ENCODE measurements around the gene LIMK1.
"Not testable (repeated sequence)": the region's sequence is repeated elsewhere in the genome, so short reads cannot be mapped to it uniquely, and the experiment has no call there.

LIMK1 gene

GRCh38 chr7:74042746-74043522 is 40.7 kb upstream of the LIMK1 start:
- H2AFZ ChIP-seq (ENCODE audit: low read length): no peak overlapping the region
- TF ChIP-seq EZH2 (optimal IDR thresholded peaks at IDR 0.05; ENCODE audit: low read depth, low read length) (no peak), CTCF (IDR thresholded peaks at IDR 0.05; ENCODE audit: low read length) (no peak), EZH2phosphoT487 (IDR thresholded peaks at IDR 0.05; ENCODE audit: low read length) (no peak)

GRCh38 chr7:74043523-74043951 is 40.1 kb upstream of the LIMK1 start:
- Histone ChIP-seq H3K4me1 (ENCODE audit: low read length) (no peaks in the 10 kb centered on the region), H3K9me3 (replicated peaks; ENCODE audit: insufficient read depth, low read length) (no peaks in the 10 kb centered on the region), H3F3A (ENCODE audit: insufficient read depth, low read length) (no peaks in the 10 kb centered on the region), H3K4me2 (ENCODE audit: low read depth, low read length) (no peak overlapping the region), H3K79me2 (ENCODE audit: low read length) (no peaks in the 10 kb centered on the region), H3K27me3 (replicated peaks; ENCODE audit: insufficient read depth, low read length) (peaks cover 58% of the 10 kb centered on the region), H3K9ac (ENCODE audit: low read length) (no peak overlapping the region), H3K9me2 (replicated peaks; ENCODE audit: insufficient read depth, low read length) (no peaks in the 10 kb centered on the region), H3K4me3 (ENCODE audit: low read length) (no peak overlapping the region), H3K36me3 (replicated peaks; ENCODE audit: insufficient read depth, low read length) (no peaks in the 10 kb centered on the region), H3K27ac (ENCODE audit: low read length) (no peak overlapping the region), H2AFZ (ENCODE audit: low read length) (no peak overlapping the region), H4K20me1 (ENCODE audit: insufficient read depth, low read length) (no peaks in the 10 kb centered on the region)
- TF ChIP-seq CTCF (IDR thresholded peaks at IDR 0.05; ENCODE audit: low read length): no peak
- TF ChIP-seq EZH2phosphoT487 (IDR thresholded peaks at IDR 0.05; ENCODE audit: low read length): no peak
- no peak for TF ChIP-seq EZH2 (optimal IDR thresholded peaks at IDR 0.05; ENCODE audit: low read depth, low read length)
- no peak for DNase-seq

More at GRCh38 chr7:74042746-74043522, 40.7 kb upstream of the LIMK1 start:
- no peaks in the 10 kb centered on the region for H4K20me1 ChIP-seq (ENCODE audit: insufficient read depth, low read length)
- H3F3A ChIP-seq (ENCODE audit: insufficient read depth, low read length): no peaks in the 10 kb centered on the region
- no peak overlapping the region for H3K9ac ChIP-seq (ENCODE audit: low read length)
- H3K27me3 ChIP-seq (replicated peaks; ENCODE audit: insufficient read depth, low read length): peaks cover 58% of the 10 kb centered on the region
- no peaks in the 10 kb centered on the region for H3K4me1 ChIP-seq (ENCODE audit: low read length)
- H3K9me2 ChIP-seq (replicated peaks; ENCODE audit: insufficient read depth, low read length): no peaks in the 10 kb centered on the region
- DNase-seq: no peak
- no peak overlapping the region for H3K4me2 ChIP-seq (ENCODE audit: low read depth, low read length)
- H3K79me2 ChIP-seq (ENCODE audit: low read length): no peaks in the 10 kb centered on the region
- no peaks in the 10 kb centered on the region for H3K9me3 ChIP-seq (replicated peaks; ENCODE audit: insufficient read depth, low read length)
- H3K4me3 ChIP-seq (ENCODE audit: low read length): no peak overlapping the region
- H3K27ac ChIP-seq (ENCODE audit: low read length): no peak overlapping the region
- H3K36me3 ChIP-seq (replicated peaks; ENCODE audit: insufficient read depth, low read length): no peaks in the 10 kb centered on the region

GRCh38 chr7:74044366-74045350 is 38.9 kb upstream of the LIMK1 start:
- no peak overlapping the region for H3K4me2 ChIP-seq (ENCODE audit: low read depth, low read length)
- no peaks in the 10 kb centered on the region for H3F3A ChIP-seq (ENCODE audit: insufficient read depth, low read length)
- H3K9ac ChIP-seq (ENCODE audit: low read length): no peak overlapping the region
- no peak overlapping the region for H3K27ac ChIP-seq (ENCODE audit: low read length)
- DNase-seq: no peak
- TF ChIP-seq EZH2phosphoT487 (IDR thresholded peaks at IDR 0.05; ENCODE audit: low read length): no peak
- no peak for TF ChIP-seq EZH2 (optimal IDR thresholded peaks at IDR 0.05; ENCODE audit: low read depth, low read length)
- TF ChIP-seq CTCF (IDR thresholded peaks at IDR 0.05; ENCODE audit: low read length): no peak
- no peak overlapping the region for H2AFZ ChIP-seq (ENCODE audit: low read length)
- peaks cover 49% of the 10 kb centered on the region for H3K27me3 ChIP-seq (replicated peaks; ENCODE audit: insufficient read depth, low read length)
- no peaks in the 10 kb centered on the region for H3K4me1 ChIP-seq (ENCODE audit: low read length)
- no peaks in the 10 kb centered on the region for H3K36me3 ChIP-seq (replicated peaks; ENCODE audit: insufficient read depth, low read length)
- H4K20me1 ChIP-seq (ENCODE audit: insufficient read depth, low read length): no peaks in the 10 kb centered on the region
- H3K79me2 ChIP-seq (ENCODE audit: low read length): no peaks in the 10 kb centered on the region
- no peak overlapping the region for H3K4me3 ChIP-seq (ENCODE audit: low read length)
- H3K9me2 ChIP-seq (replicated peaks; ENCODE audit: insufficient read depth, low read length): no peaks in the 10 kb centered on the region
- H3K9me3 ChIP-seq (replicated peaks; ENCODE audit: insufficient read depth, low read length): no peaks in the 10 kb centered on the region

- not testable (repeated sequence) for H3K9me2 ChIP-seq (replicated peaks; ENCODE audit: insufficient read depth, low read length); H3K4me3 ChIP-seq (ENCODE audit: low read length); H3K9ac ChIP-seq (ENCODE audit: low read length); H3F3A ChIP-seq (ENCODE audit: insufficient read depth, low read length); H4K20me1 ChIP-seq (ENCODE audit: insufficient read depth, low read length); H3K4me1 ChIP-seq (ENCODE audit: low read length); H3K4me2 ChIP-seq (ENCODE audit: low read depth, low read length); H2AFZ ChIP-seq (ENCODE audit: low read length); H3K36me3 ChIP-seq (replicated peaks; ENCODE audit: insufficient read depth, low read length); H3K9me3 ChIP-seq (replicated peaks; ENCODE audit: insufficient read depth, low read length); DNase-seq; H3K27ac ChIP-seq (ENCODE audit: low read length); H3K79me2 ChIP-seq (ENCODE audit: low read length)
- peaks cover 34% of the 10 kb centered on the region for H3K27me3 ChIP-seq (replicated peaks; ENCODE audit: insufficient read depth, low read length)
Measured at GRCh38 chr7:74046581-74046980, 37.0 kb upstream of the LIMK1 start.
